ENCODE data around the gene SLC35G3. TPM values are rescaled to one million over a fixed set of nuclear protein-coding genes. Genes with fewer than 3 reads are reported as not detected.
"Not testable (repeated sequence)": the region's sequence is repeated elsewhere in the genome, so short reads cannot be mapped to it uniquely, and the experiment has no call there.

SLC35G3 gene
- not detected in 2 replicates for total RNA-seq (2012; rRNA removed)

GRCh38 chr17:35194001-35194400, at the start of gene SLC35G3:
SLC35G3 (minus strand) TSS chr17:35194393; CDS start chr17:35194307, 86 bp downstream.
- H3K4me1 ChIP-seq (ENCODE audit: control insufficient read depth, insufficient read depth, low read length); H3K36me3 ChIP-seq (ENCODE audit: insufficient read depth, low read length); H3K27me3 ChIP-seq (ENCODE audit: control insufficient read depth, insufficient read depth, low read length); H3K9me3 ChIP-seq (replicated peaks; ENCODE audit: low read length); H3K9ac ChIP-seq (ENCODE audit: low read depth, low read length); H3K4me2 ChIP-seq (ENCODE audit: low read length); H3K4me3 ChIP-seq (ENCODE audit: low read length): not testable (repeated sequence)

- peak overlapping the region; percentile 94 for H3K9ac ChIP-seq (ENCODE audit: low read depth, low read length)
- H3K9me3 ChIP-seq (replicated peaks; ENCODE audit: low read length), result no peaks in the 10 kb centered on the region
- H3K4me3 ChIP-seq (ENCODE audit: low read length), result peak overlapping the region; percentile 85
- H3K36me3 ChIP-seq (ENCODE audit: insufficient read depth, low read length), result peaks cover 18% of the 10 kb centered on the region
- H3K27me3 ChIP-seq (ENCODE audit: control insufficient read depth, insufficient read depth, low read length), result no peaks in the 10 kb centered on the region
- peaks cover 33% of the 10 kb centered on the region for H3K4me1 ChIP-seq (ENCODE audit: control insufficient read depth, insufficient read depth, low read length)
- peak overlapping the region; percentile 83 for H3K4me2 ChIP-seq (ENCODE audit: low read length)
These were observed 49.6 kb upstream of the SLC35G3 start for GRCh38 chr17:35243561-35244340.

GRCh38 chr17:35242805-35243560, 48.8 kb upstream of the SLC35G3 start, which contains the start of gene SLFN5:
SLFN5 (plus strand) TSS chr17:35243072; CDS start chr17:35258691, 15,619 bp downstream.
- H3K27me3 ChIP-seq (ENCODE audit: control insufficient read depth, insufficient read depth, low read length), result no peaks in the 10 kb centered on the region
- H3K4me1 ChIP-seq (ENCODE audit: control insufficient read depth, insufficient read depth, low read length), result peaks cover 37% of the 10 kb centered on the region
- H3K9ac ChIP-seq (ENCODE audit: low read depth, low read length), result peak within 1 kb of the TSS; percentile 94
- no peaks in the 10 kb centered on the region for H3K9me3 ChIP-seq (replicated peaks; ENCODE audit: low read length)
- peak within 1 kb of the TSS; percentile 83 for H3K4me2 ChIP-seq (ENCODE audit: low read length)
- peak within 1 kb of the TSS; percentile 85 for H3K4me3 ChIP-seq (ENCODE audit: low read length)
- peaks cover 10% of the 10 kb centered on the region for H3K36me3 ChIP-seq (ENCODE audit: insufficient read depth, low read length)

GRCh38 chr17:35242158-35242804, 48.1 kb upstream of the SLC35G3 start:
- Histone ChIP-seq H3K36me3 (ENCODE audit: insufficient read depth, low read length) (peaks cover 3% of the 10 kb centered on the region), H3K27me3 (ENCODE audit: control insufficient read depth, insufficient read depth, low read length) (no peaks in the 10 kb centered on the region), H3K4me2 (ENCODE audit: low read length) (peak overlapping the region; percentile 83), H3K4me1 (ENCODE audit: control insufficient read depth, insufficient read depth, low read length) (peaks cover 37% of the 10 kb centered on the region), H3K9me3 (replicated peaks; ENCODE audit: low read length) (no peaks in the 10 kb centered on the region), H3K9ac (ENCODE audit: low read depth, low read length) (peak overlapping the region; percentile 94), H3K4me3 (ENCODE audit: low read length) (peak overlapping the region; percentile 85)

GRCh38 chr17:35241520-35241919, 47.3 kb upstream of the SLC35G3 start:
- H3K4me3 ChIP-seq (ENCODE audit: low read length), result peak overlapping the region; percentile 85

GRCh38 chr17:35240861-35241260, 46.7 kb upstream of the SLC35G3 start:
- no peaks in the 10 kb centered on the region for H3K36me3 ChIP-seq (ENCODE audit: insufficient read depth, low read length)
- H3K9me3 ChIP-seq (replicated peaks; ENCODE audit: low read length), result no peaks in the 10 kb centered on the region
- H3K4me3 ChIP-seq (ENCODE audit: low read length), result no peak overlapping the region
- H3K4me2 ChIP-seq (ENCODE audit: low read length), result no peak overlapping the region
- peaks cover 33% of the 10 kb centered on the region for H3K4me1 ChIP-seq (ENCODE audit: control insufficient read depth, insufficient read depth, low read length)
- no peak overlapping the region for H3K9ac ChIP-seq (ENCODE audit: low read depth, low read length)
- no peaks in the 10 kb centered on the region for H3K27me3 ChIP-seq (ENCODE audit: control insufficient read depth, insufficient read depth, low read length)

More at GRCh38 chr17:35241520-35241919, 47.3 kb upstream of the SLC35G3 start:
- Histone ChIP-seq H3K4me1 (ENCODE audit: control insufficient read depth, insufficient read depth, low read length) (peaks cover 37% of the 10 kb centered on the region), H3K9me3 (replicated peaks; ENCODE audit: low read length) (no peaks in the 10 kb centered on the region), H3K36me3 (ENCODE audit: insufficient read depth, low read length) (no peaks in the 10 kb centered on the region), H3K4me2 (ENCODE audit: low read length) (peak overlapping the region; percentile 83), H3K27me3 (ENCODE audit: control insufficient read depth, insufficient read depth, low read length) (no peaks in the 10 kb centered on the region), H3K9ac (ENCODE audit: low read depth, low read length) (peak overlapping the region; percentile 94)

GRCh38 chr17:35239823-35240222, 45.6 kb upstream of the SLC35G3 start:
- Histone ChIP-seq H3K4me1 (ENCODE audit: control insufficient read depth, insufficient read depth, low read length) (peaks cover 24% of the 10 kb centered on the region), H3K27me3 (ENCODE audit: control insufficient read depth, insufficient read depth, low read length) (peaks cover 5% of the 10 kb centered on the region), H3K4me3 (ENCODE audit: low read length) (no peak overlapping the region), H3K9me3 (replicated peaks; ENCODE audit: low read length) (no peaks in the 10 kb centered on the region), H3K36me3 (ENCODE audit: insufficient read depth, low read length) (no peaks in the 10 kb centered on the region), H3K9ac (ENCODE audit: low read depth, low read length) (no peak overlapping the region), H3K4me2 (ENCODE audit: low read length) (no peak overlapping the region)

- H3K9ac ChIP-seq (ENCODE audit: low read depth, low read length), result no peak overlapping the region
- no peak overlapping the region for H3K4me3 ChIP-seq (ENCODE audit: low read length)
- H3K4me2 ChIP-seq (ENCODE audit: low read length), result peak overlapping the region; percentile 25
- peaks cover 15% of the 10 kb centered on the region for H3K4me1 ChIP-seq (ENCODE audit: control insufficient read depth, insufficient read depth, low read length)
- no peaks in the 10 kb centered on the region for H3K36me3 ChIP-seq (ENCODE audit: insufficient read depth, low read length)
- H3K27me3 ChIP-seq (ENCODE audit: control insufficient read depth, insufficient read depth, low read length), result peaks cover 5% of the 10 kb centered on the region
- no peaks in the 10 kb centered on the region for H3K9me3 ChIP-seq (replicated peaks; ENCODE audit: low read length)
These were observed 44.6 kb upstream of the SLC35G3 start for GRCh38 chr17:35238821-35239220.

- Histone ChIP-seq H3K4me1 (ENCODE audit: control insufficient read depth, insufficient read depth, low read length) (peaks cover 12% of the 10 kb centered on the region), H3K4me2 (ENCODE audit: low read length) (no peak overlapping the region), H3K9ac (ENCODE audit: low read depth, low read length) (no peak overlapping the region), H3K4me3 (ENCODE audit: low read length) (no peak overlapping the region), H3K9me3 (replicated peaks; ENCODE audit: low read length) (no peaks in the 10 kb centered on the region), H3K27me3 (ENCODE audit: control insufficient read depth, insufficient read depth, low read length) (peaks cover 15% of the 10 kb centered on the region), H3K36me3 (ENCODE audit: insufficient read depth, low read length) (no peaks in the 10 kb centered on the region)
These were observed 42.6 kb upstream of the SLC35G3 start for GRCh38 chr17:35236821-35237220.

- Histone ChIP-seq H3K4me3 (ENCODE audit: low read length) (no peak overlapping the region), H3K36me3 (ENCODE audit: insufficient read depth, low read length) (no peaks in the 10 kb centered on the region), H3K9ac (ENCODE audit: low read depth, low read length) (no peak overlapping the region), H3K4me2 (ENCODE audit: low read length) (no peak overlapping the region), H3K27me3 (ENCODE audit: control insufficient read depth, insufficient read depth, low read length) (peaks cover 18% of the 10 kb centered on the region), H3K4me1 (ENCODE audit: control insufficient read depth, insufficient read depth, low read length) (peaks cover 10% of the 10 kb centered on the region), H3K9me3 (replicated peaks; ENCODE audit: low read length) (no peaks in the 10 kb centered on the region)
These were observed 41.7 kb upstream of the SLC35G3 start for GRCh38 chr17:35235917-35236316.

- Histone ChIP-seq H3K9ac (ENCODE audit: low read depth, low read length) (no peak overlapping the region), H3K36me3 (ENCODE audit: insufficient read depth, low read length) (no peaks in the 10 kb centered on the region), H3K27me3 (ENCODE audit: control insufficient read depth, insufficient read depth, low read length) (peaks cover 19% of the 10 kb centered on the region), H3K9me3 (replicated peaks; ENCODE audit: low read length) (no peaks in the 10 kb centered on the region), H3K4me2 (ENCODE audit: low read length) (no peak overlapping the region), H3K4me3 (ENCODE audit: low read length) (no peak overlapping the region), H3K4me1 (ENCODE audit: control insufficient read depth, insufficient read depth, low read length) (peaks cover 10% of the 10 kb centered on the region)
These were observed 41.1 kb upstream of the SLC35G3 start for GRCh38 chr17:35235289-35235688.
